K562 (cell line): ENCODE measurements around the gene RNF13. TPM values are rescaled to one million over a fixed set of nuclear protein-coding genes. Genes with fewer than 3 reads are reported as not detected.
A peak's percentile ranks its signal among the peaks of the same experiment; 100 is the strongest.

Experiments used
- ATAC-seq: fragments of 200-7000 bp; cut with Tn5 transposase; 3 replicates; pipeline ENCODE4 v1.9.1; 2020; ENCODE audit warnings: moderate library complexity
- BruUV-seq: library from RNA; stranded (reverse); fragments of 400-500 nt; replicated peaks from 2 replicates; lab custom pipeline; 2021; lab: Mats Ljungman, UMichigan
- CTCF ChIA-PET: fragments of 300-600 bp; formaldehyde crosslinking; extraction: SDS; loops from one replicate; lab custom pipeline; 2021; ENCODE audit warnings: low intra/inter-chr PET ratio; lab: Yijun Ruan, JAX
- POLR2A ChIA-PET: fragments of 300-600, 350-650 bp; sonication (Branson Sonifier 250); formaldehyde crosslinking; extraction: SDS; loops from one replicate; lab custom pipeline; 2021; ENCODE audit warnings: antibody characterized with exemption, inconsistent platforms; lab: Yijun Ruan, JAX
- DNase-seq, 4 experiments: peaks; one replicate each; pipeline versions ENCODE4 v3.0.0 to v3.0.0-alpha.2; 2011 to 2018; ENCODE audit warnings: low spot score in 3 of 4, mixed read lengths in 3 of 4; ENCODE audit errors: extremely low read depth in 1 of 4
- FAIRE-seq: peaks from 2 replicates; lab custom pipeline; 2011; peaks lifted over from hg19 to GRCh38; lab: Jason Lieb, UNC
- H2AFZ ChIP-seq: 2 replicates; pipeline ENCODE4 v1.6.0; 2011; ENCODE audit warnings: low read depth, low read length, control low read depth, inconsistent platforms
- H3K27ac ChIP-seq: fragments of 200-600 bp; 3 replicates; pipeline ENCODE4 v1.8.0; 2011; ENCODE audit warnings: low read depth, mild to moderate bottlenecking, control low read depth, inconsistent platforms, low read length, moderate library complexity, mixed read lengths; ENCODE audit errors: extremely low read depth
- H3K27me3 ChIP-seq, 2 experiments: fragments of 300-600 bp in 1 of 2; 2 replicates in 1 of 2; 3 replicates in 1 of 2; pipeline versions ENCODE4 v1.6.0 to v1.8.0; 2011; ENCODE audit warnings: inconsistent platforms in 2 of 2, low read length in 2 of 2, mild to moderate bottlenecking in 1 of 2, mixed read lengths in 1 of 2, moderate library complexity in 1 of 2; ENCODE audit not compliant: control insufficient read depth in 2 of 2, insufficient read depth in 2 of 2
- H3K36me3 ChIP-seq: fragments of 300-600 bp; 3 replicates; pipeline ENCODE4 v1.8.0; 2011; ENCODE audit warnings: mild to moderate bottlenecking, low read length, inconsistent platforms; ENCODE audit not compliant: control insufficient read depth, insufficient read depth
- H3K4me1 ChIP-seq, 2 experiments: fragments of 200-600 bp in 1 of 2; replicated peaks in 1 of 2; 2 replicates in 1 of 2; 3 replicates in 1 of 2; pipeline versions ENCODE4 v1.5.1 to v1.8.0; 2011; ENCODE audit warnings: inconsistent platforms in 2 of 2, low read length in 2 of 2, mild to moderate bottlenecking in 1 of 2, mixed read lengths in 1 of 2, moderate library complexity in 1 of 2; ENCODE audit not compliant: control insufficient read depth in 2 of 2, insufficient read depth in 2 of 2
- H3K4me2 ChIP-seq: 2 replicates; pipeline ENCODE4 v1.6.1; 2011; ENCODE audit warnings: low read length, control low read depth, inconsistent platforms, mixed read lengths; ENCODE audit not compliant: insufficient read depth
- H3K4me3 ChIP-seq: fragments of 200-600 bp; sonication (generic), shearing (Covaris generic); 2 replicates; pipeline ENCODE4 v1.5.1; 2016; ENCODE audit warnings: control low read depth, inconsistent platforms
- H3K79me2 ChIP-seq: fragments of 200-600 bp; 3 replicates; pipeline ENCODE4 v1.8.0; 2011; ENCODE audit warnings: low read length, inconsistent platforms; ENCODE audit not compliant: control insufficient read depth, insufficient read depth
- H3K9ac ChIP-seq, 2 experiments: 2 replicates each; pipeline versions ENCODE4 v1.6.0 to v1.6.1; 2011; ENCODE audit warnings: low read depth in 2 of 2, low read length in 2 of 2, control low read depth in 1 of 2, inconsistent platforms in 1 of 2, mild to moderate bottlenecking in 1 of 2, mixed read lengths in 1 of 2; ENCODE audit not compliant: insufficient read depth in 1 of 2
- H3K9me1 ChIP-seq: one replicate; pipeline ENCODE4 v1.6.0; 2011; ENCODE audit warnings: inconsistent platforms, mild to moderate bottlenecking, low read length, moderate library complexity; ENCODE audit not compliant: control insufficient read depth, insufficient read depth
- H3K9me3 ChIP-seq: replicated peaks from 2 replicates; pipeline ENCODE4 v1.5.1; 2011; ENCODE audit warnings: low read depth, low read length, inconsistent platforms; ENCODE audit not compliant: control insufficient read depth, insufficient read depth
- H4K20me1 ChIP-seq: replicated peaks from 2 replicates; pipeline ENCODE4 v1.6.1; 2011; ENCODE audit warnings: low read length, inconsistent platforms, mixed read lengths; ENCODE audit not compliant: control insufficient read depth, insufficient read depth
- CEBPG ChIP-seq, 3 experiments: fragments of 200-800 bp in 1 of 3; sonication (Bioruptor generic) in 1 of 3; sonication (generic) in 1 of 3; formaldehyde crosslinking in 1 of 3; IDR thresholded peaks in 2 of 3; conservative IDR thresholded peaks in 1 of 3; 2 replicates each; pipeline versions ENCODE4 v1.6.1 to v1.8.0; 2016 to 2022; ENCODE audit warnings: missing compliant biosample characterization in 2 of 3, missing genetic modification characterization in 2 of 3, mild to moderate bottlenecking in 1 of 3, missing genetic modification reagents in 1 of 3
- E4F1 ChIP-seq: fragments of 250-450 bp; sonication (Bioruptor Pico); IDR thresholded peaks from 2 replicates; pipeline ENCODE4 v1.5.0; 2021; ENCODE audit warnings: mild to moderate bottlenecking, borderline replicate concordance
- ETV6 ChIP-seq, 3 experiments: fragments of 150-350 bp in 1 of 3; sonication (generic) in 1 of 3; formaldehyde crosslinking in 1 of 3; IDR thresholded peaks; 2 replicates each; pipeline versions ENCODE4 v1.6.1 to v1.8.0; 2014 to 2022; ENCODE audit warnings: borderline replicate concordance in 2 of 3, low read depth in 2 of 3, antibody characterized with exemption in 1 of 3, low read length in 1 of 3, mild to moderate bottlenecking in 1 of 3, missing genetic modification reagents in 1 of 3
- PRPF4 ChIP-seq: fragments of 200-400 bp; formaldehyde crosslinking; IDR thresholded peaks from one replicate; pipeline ENCODE4 v1.6.1; 2017; ENCODE audit warnings: low read length, low read depth, mild to moderate bottlenecking; ENCODE audit not compliant: insufficient read depth, poor library complexity, severe bottlenecking
- TEAD4 ChIP-seq, 2 experiments: sonication (generic) in 1 of 2; formaldehyde crosslinking in 1 of 2; IDR thresholded peaks; 2 replicates each; pipeline versions ENCODE4 v1.6.1 to v1.8.0; 2012 to 2022; ENCODE audit warnings: borderline replicate concordance in 1 of 2, inconsistent platforms in 1 of 2, low read length in 1 of 2, mild to moderate bottlenecking in 1 of 2, missing genetic modification reagents in 1 of 2
- WGBS: fragments of 100-300 bp; shearing (Covaris generic); methylation state at CpG from one replicate; pipeline ENCODE4 v1.1.6; 2016; ENCODE audit warnings: low coverage, mixed read lengths; ENCODE audit not compliant: insufficient coverage; ENCODE audit errors: missing lambda C conversion rate; 5-methylcytosine and 5-hydroxymethylcytosine counted together
- in situ Hi-C: fragments of 300-500 bp; cut with MboI; formaldehyde crosslinking; loops from 4 replicates; pipeline ENCODE4 v1.15.0; 2018; ENCODE audit warnings: inconsistent platforms, mixed read lengths
- intact Hi-C: fragments of 100-400 bp; cut with micrococcal nuclease; formaldehyde crosslinking; loops from 2 replicates; pipeline ENCODE4 v1.14.2; 2022
- polyA plus RNA-seq, 8 experiments: library from polyadenylated mRNA; depleted of rRNA in 4 of 8; stranded (reverse) in 5 of 8; unstranded in 3 of 8; fragments of >200 nt; fragmentation: Nextera tagmentation in 2 of 8; fragmentation: Illumina TruSeq in 1 of 8; extraction: Ambion mirVana in 2 of 8; extraction: Trizol in 1 of 8; gene quantifications; 2 replicates each; pipeline versions ENCODE4 v1.2.1 to v1.2.3, GENCODE V29; 2011 to 2014; ENCODE audit warnings: inconsistent platforms in 1 of 8, missing spikeins in 1 of 8
- total RNA-seq, 7 experiments: library from RNA; depleted of rRNA in 6 of 7; stranded (reverse); fragments of >200 nt in 6 of 7; fragmentation: Illumina TruSeq in 2 of 7; extraction: Trizol in 2 of 7; gene quantifications; 2 replicates each; pipeline versions ENCODE4 v1.2.1 to v1.2.3, GENCODE V29; 2011 to 2021; ENCODE audit warnings: low replicate concordance in 1 of 7

RNF13 gene
- total and polyA plus RNA-seq, 9 of the 15 experiments (the other 6 are each of a cell fraction or from before 2014, with no cell fraction given) = 12.7 to 35.8 (median 18.9) TPM

GRCh38 chr3:149781211-149781610 lies 31.8 kb upstream of the RNF13 start:
- TF ChIP-seq CEBPG (CRISPR knock-in tag; IDR thresholded peaks at IDR 0.05) (no peak), CEBPG (tag; conservative IDR thresholded peaks at IDR 0.05 in 1 of 2, IDR thresholded peaks at IDR 0.05 in 1 of 2) (no peak), ETV6 (IDR thresholded peaks at IDR 0.05; ENCODE audit: borderline replicate concordance in 1 of 2, low read depth in 2 of 2, low read length in 1 of 2) (0 out of 4 replicates have a peak, but pooled peaks of 1 of the 2 experiments have one; percentile 22), ETV6 (CRISPR knock-in tag; IDR thresholded peaks at IDR 0.05; ENCODE audit: borderline replicate concordance) (no peak), E4F1 (CRISPR knock-in tag) (no peak), PRPF4 (no peak), TEAD4 (IDR thresholded peaks at IDR 0.05; ENCODE audit: low read length) (no peak), TEAD4 (CRISPR knock-in tag; IDR thresholded peaks at IDR 0.05; ENCODE audit: borderline replicate concordance) (no peak)
- WGBS = 6% methylated on average over 3 of the region's 4 CpGs
- Histone ChIP-seq H3K9me1 (no peaks in the 10 kb centered on the region), H3K4me1 (no peaks in the 10 kb centered on the region; a peak in 1 of 5 replicates), H3K9ac (no peak overlapping the region), H3K27me3 (peaks cover 5 to 6% of the 10 kb centered on the region in 2 experiments; a peak in 3 of 5 replicates), H4K20me1 (no peaks in the 10 kb centered on the region), H3K9me3 (no peaks in the 10 kb centered on the region), H3K36me3 (no peaks in the 10 kb centered on the region), H3K27ac (no peak overlapping the region), H3K4me3 (no peak overlapping the region), H3K4me2 (no peak overlapping the region), H3K79me2 (no peaks in the 10 kb centered on the region), H2AFZ (no peak overlapping the region)
- ChIA-PET CTCF (no interaction called here), POLR2A (no interaction called here)
- DNase-seq = no peak
- in situ Hi-C loops (no loop called here), intact Hi-C loops (no loop called here)
- no TSS peak for BruUV-seq
- FAIRE-seq = no peak
- ATAC-seq = no peak
